ENCODE results near the gene PRRT1B. TPM values are rescaled to one million over a fixed set of nuclear protein-coding genes. Genes with fewer than 3 reads are reported as not detected.

Gene PRRT1B
- total and polyA plus RNA-seq, 2 of the 4 experiments (the other 2 are of a cell fraction), result not detected

- Histone ChIP-seq H2BK5ac (ENCODE audit: low read depth, low read length, poor library complexity, severe bottlenecking) (no peak overlapping the region), H3K14ac (replicated peaks; ENCODE audit: low read depth, low read length) (no peak overlapping the region), H4K91ac (ENCODE audit: insufficient read depth, low read depth, low read length) (no peak overlapping the region), H2AK9ac (replicated peaks; ENCODE audit: low read depth, low read length, poor library complexity) (no peak overlapping the region), H3K9me3 (ENCODE audit: control insufficient read depth, insufficient read depth, low read length) (peaks cover 13% of the 10 kb centered on the region), H3K4me1 (ENCODE audit: control insufficient read depth, insufficient read depth, low read length) (no peaks in the 10 kb centered on the region), H2BK20ac (ENCODE audit: low read depth, low read length) (no peak overlapping the region), H3K27me3 (ENCODE audit: control insufficient read depth, insufficient read depth, low read length) (peaks cover 37% of the 10 kb centered on the region), H3K36me3 (ENCODE audit: control insufficient read depth, insufficient read depth, low read length) (no peaks in the 10 kb centered on the region), H2BK120ac (ENCODE audit: low read depth, low read length) (no peak overlapping the region), H3K9ac (ENCODE audit: low read depth, low read length) (no peak overlapping the region), H3K23ac (ENCODE audit: low read depth, low read length) (no peak overlapping the region), H2AFZ (replicated peaks; ENCODE audit: low read length, poor library complexity) (no peak overlapping the region), H2AK5ac (ENCODE audit: low read depth, low read length) (no peak overlapping the region), H3K79me1 (ENCODE audit: low read depth in 1 of 2, low read length in 2 of 2) (no peaks in the 10 kb centered on the region), H3K4me3 (ENCODE audit: insufficient read depth, low read depth, low read length) (no peak overlapping the region), H4K20me1 (ENCODE audit: insufficient read depth, low read length) (no peaks in the 10 kb centered on the region), H2BK15ac (ENCODE audit: low read depth, low read length) (no peak overlapping the region), H4K5ac (ENCODE audit: low read depth, low read length) (no peak overlapping the region), H3K18ac (ENCODE audit: low read depth, low read length) (no peak overlapping the region), H3K27ac (ENCODE audit: insufficient read depth, low read length) (no peak overlapping the region), H3K56ac (ENCODE audit: extremely low read depth, insufficient read depth, low read length) (no peak overlapping the region), H3K4ac (ENCODE audit: low read depth, low read length) (no peak overlapping the region), H3K9me1 (ENCODE audit: insufficient read depth, low read length) (no peaks in the 10 kb centered on the region), H3K4me2 (ENCODE audit: low read depth, low read length) (no peak overlapping the region), H4K8ac (ENCODE audit: low read depth in 2 of 2, low read length in 2 of 2) (no peak overlapping the region)
- ATAC-seq (ENCODE audit: low read depth) (no peak), DNase-seq (no peak)
- in situ Hi-C loops (cut with MboI; ENCODE audit: low sequenced_read_pairs) (no loop called here), dilution Hi-C loops (cut with HindIII; ENCODE audit: low sequenced_read_pairs, unreplicated experiment) (no loop called here), intact Hi-C loops (cut with micrococcal nuclease) (no loop called here)
- POLR2A ChIA-PET (ENCODE audit: unreplicated experiment), result no interaction called here
- 90% methylated on average over 3 of the region's 15 CpGs; no CpG with 5 or more reads in 1 of the 2 experiments for WGBS, 2 experiments (ENCODE audit: extremely low coverage in 2 of 2, insufficient read length in 1 of 2)
- TF ChIP-seq ELK1 (IDR thresholded peaks at IDR 0.05; ENCODE audit: borderline replicate concordance, low read depth, low read length), result no peak
- no peak for TF ChIP-seq CEBPB (IDR thresholded peaks at IDR 0.05; ENCODE audit: low read depth, low read length)
- no peak for TF ChIP-seq USF2 (IDR thresholded peaks at IDR 0.05; ENCODE audit: low read depth, low read length)
- TF ChIP-seq BHLHE40 (IDR thresholded peaks at IDR 0.05; ENCODE audit: low read depth, low read length), result no peak
- TF ChIP-seq RAD21 (IDR thresholded peaks at IDR 0.05; ENCODE audit: low read length), result no peak
- TF ChIP-seq RFX5 (IDR thresholded peaks at IDR 0.05; ENCODE audit: low read depth, low read length), result no peak
- TF ChIP-seq CHD1 (IDR thresholded peaks at IDR 0.05; ENCODE audit: low read depth, low read length), result no peak
- no peak for TF ChIP-seq SMC3 (IDR thresholded peaks at IDR 0.05; ENCODE audit: low read depth, low read length)
- no TSS peak for BruUV-seq (replicated peaks)
- CTCF ChIA-PET, result no interaction called here
These were observed 10.7 kb downstream of the PRRT1B start for GRCh38 chr9:131555841-131556673.

All from IMR-90 (cell line).